Mesodermal cell (in vitro differentiated cells): ENCODE results near the gene TDRD9.

Experiments used
- H3K27ac ChIP-seq: 2 replicates; pipeline ENCODE4 v1.7.0; 2013; ENCODE audit warnings: mild to moderate bottlenecking, low read depth, low read length, moderate library complexity; ENCODE audit not compliant: severe bottlenecking
- H3K36me3 ChIP-seq: 2 replicates; pipeline ENCODE4 v1.7.1; 2013; ENCODE audit warnings: mild to moderate bottlenecking, low read length, moderate library complexity; ENCODE audit not compliant: control insufficient read depth, insufficient read depth
- H3K4me1 ChIP-seq: one replicate; pipeline ENCODE4 v1.7.1; 2013; ENCODE audit warnings: mild to moderate bottlenecking, low read length; ENCODE audit not compliant: insufficient read depth, control insufficient read depth, poor library complexity, severe bottlenecking
- H3K4me3 ChIP-seq: 2 replicates; pipeline ENCODE4 v1.7.0; 2013; ENCODE audit warnings: low read length, control low read depth, mild to moderate bottlenecking; ENCODE audit not compliant: insufficient read depth, poor library complexity, severe bottlenecking; ENCODE audit errors: extremely low read depth
- H3K9me3 ChIP-seq: 2 replicates; pipeline ENCODE4 v1.7.1; 2013; ENCODE audit warnings: mild to moderate bottlenecking, low read length, moderate library complexity; ENCODE audit not compliant: control insufficient read depth
- WGBS, 2 experiments: methylation state at CpG; one replicate each; pipeline ENCODE4 v1.1.5; 2013; ENCODE audit warnings: missing lambda C conversion rate in 2 of 2; ENCODE audit not compliant: insufficient coverage in 2 of 2; 5-methylcytosine and 5-hydroxymethylcytosine counted together

The TDRD9 gene

GRCh38 chr14:104031384-104031783 lies 103.1 kb downstream of the TDRD9 start:
- Histone ChIP-seq H3K27ac (no peak overlapping the region), H3K4me3 (no peak overlapping the region), H3K36me3 (no peaks in the 10 kb centered on the region), H3K4me1 (no peaks in the 10 kb centered on the region), H3K9me3 (no peaks in the 10 kb centered on the region)
- no CpG with 5 or more reads among the region's 5 CpGs for WGBS, 2 experiments

GRCh38 chr14:104034976-104035699 lies 106.9 kb downstream of the TDRD9 start:
- Histone ChIP-seq H3K27ac (no peak overlapping the region), H3K9me3 (no peaks in the 10 kb centered on the region), H3K4me3 (no peak overlapping the region), H3K4me1 (no peaks in the 10 kb centered on the region), H3K36me3 (no peaks in the 10 kb centered on the region)
- 91 to 92% methylated on average over 11 to 12 of the region's 12 CpGs for WGBS, 2 experiments

GRCh38 chr14:104036212-104036611 lies 108.0 kb downstream of the TDRD9 start:
- Histone ChIP-seq H3K4me1 (no peaks in the 10 kb centered on the region), H3K9me3 (no peaks in the 10 kb centered on the region), H3K27ac (no peak overlapping the region), H3K36me3 (no peaks in the 10 kb centered on the region), H3K4me3 (no peak overlapping the region)
- WGBS, 2 experiments, result 87 to 90% methylated on average over 5 of the region's 7 CpGs

DNA sequence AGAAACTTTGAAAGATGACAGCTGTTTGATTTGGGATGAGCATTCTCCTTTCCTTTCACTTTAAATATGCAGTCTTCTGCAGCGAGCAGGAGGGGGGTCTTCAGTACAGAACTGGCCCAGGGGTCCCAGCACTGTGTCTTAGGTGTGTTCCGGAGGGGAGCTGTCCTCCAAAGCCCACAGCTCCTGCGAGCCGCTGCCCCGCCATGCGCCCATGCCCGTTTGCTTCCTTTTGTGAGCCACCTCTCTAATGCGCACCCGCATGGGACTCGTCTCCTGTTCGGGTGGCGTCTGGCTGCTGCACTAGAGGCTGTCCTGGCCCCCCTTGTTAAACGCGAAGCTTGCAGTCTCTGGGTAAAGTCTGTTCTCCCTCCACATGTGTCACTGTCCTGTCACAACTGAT lies 108.8 kb downstream of the TDRD9 start:
- Histone ChIP-seq H3K27ac (no peak overlapping the region), H3K4me1 (no peaks in the 10 kb centered on the region), H3K4me3 (no peak overlapping the region), H3K9me3 (no peaks in the 10 kb centered on the region), H3K36me3 (no peaks in the 10 kb centered on the region)
- 85 to 86% methylated on average over 10 to 12 of the region's 14 CpGs for WGBS, 2 experiments

DNA sequence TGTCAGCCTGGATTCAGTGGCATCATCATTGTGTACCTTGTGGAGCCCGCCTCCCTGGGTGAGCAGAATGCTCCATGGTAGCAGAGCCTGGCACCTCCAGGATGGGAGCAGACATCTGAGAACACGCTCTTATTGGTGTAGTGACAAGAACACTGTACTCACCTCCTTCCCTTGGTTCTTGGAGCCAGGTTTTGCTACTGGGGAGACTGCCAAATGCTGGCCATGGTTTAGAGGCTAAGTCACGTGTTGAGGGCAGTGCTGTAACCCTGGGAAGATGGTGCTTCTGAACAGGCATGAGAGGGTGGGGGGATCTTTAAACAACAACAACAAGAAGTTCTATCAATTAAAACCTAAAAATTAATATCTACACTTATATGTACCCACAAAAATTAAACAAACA lies 109.6 kb downstream of the TDRD9 start:
- Histone ChIP-seq H3K4me1 (no peaks in the 10 kb centered on the region), H3K4me3 (no peak overlapping the region), H3K9me3 (no peaks in the 10 kb centered on the region), H3K27ac (no peak overlapping the region), H3K36me3 (no peaks in the 10 kb centered on the region)
- 80 to 100% methylated on average over 1 of the region's 3 CpGs for WGBS, 2 experiments

DNA sequence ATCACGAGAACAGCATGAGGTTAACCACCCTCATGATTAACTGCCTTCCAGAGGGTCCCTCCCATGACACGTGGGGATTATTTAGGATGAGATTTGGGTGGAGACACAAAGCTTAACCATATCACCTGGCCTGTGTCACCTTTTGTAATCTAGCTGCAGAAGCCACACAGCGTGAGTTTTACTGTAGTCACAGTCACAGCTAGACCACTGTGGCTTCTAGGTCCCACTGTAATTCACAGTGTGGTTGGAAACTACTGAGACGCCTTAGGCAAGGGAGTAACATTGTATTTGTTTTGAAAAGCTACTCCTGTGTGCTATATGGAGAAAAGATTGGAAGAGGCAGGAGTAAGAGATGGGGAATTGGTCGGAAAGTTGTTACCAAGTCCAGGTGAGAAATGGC lies 111.0 kb downstream of the TDRD9 start:
- WGBS, 2 experiments, result 92 to 98% methylated on average over 3 of the region's 5 CpGs
- Histone ChIP-seq H3K4me3 (no peak overlapping the region), H3K36me3 (no peaks in the 10 kb centered on the region), H3K9me3 (no peaks in the 10 kb centered on the region), H3K4me1 (no peaks in the 10 kb centered on the region), H3K27ac (no peak overlapping the region)

DNA sequence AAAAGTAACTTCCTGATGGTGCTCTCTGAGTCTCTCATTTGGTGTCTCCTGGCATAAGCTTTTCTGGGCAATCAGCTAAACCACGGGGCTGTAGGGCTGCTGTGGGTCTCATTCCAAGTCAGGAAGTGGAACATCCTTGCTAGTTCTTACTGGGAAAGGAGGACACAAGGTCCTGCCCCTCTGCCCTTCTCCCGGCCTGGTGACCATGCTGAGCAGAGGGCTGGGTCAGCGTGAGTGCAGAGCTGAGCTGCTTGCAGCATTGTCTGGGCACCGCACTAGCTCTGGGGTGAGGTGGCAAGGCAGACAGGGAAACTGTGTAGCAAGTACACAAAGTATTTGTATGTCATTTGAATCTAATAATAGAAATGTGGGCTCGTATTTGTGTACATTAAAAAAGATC lies 112.3 kb downstream of the TDRD9 start:
- 35 to 59% methylated on average over 4 of the region's 5 CpGs for WGBS, 2 experiments
- Histone ChIP-seq H3K4me3 (no peak overlapping the region), H3K4me1 (no peaks in the 10 kb centered on the region), H3K27ac (no peak overlapping the region), H3K36me3 (no peaks in the 10 kb centered on the region), H3K9me3 (no peaks in the 10 kb centered on the region)

DNA sequence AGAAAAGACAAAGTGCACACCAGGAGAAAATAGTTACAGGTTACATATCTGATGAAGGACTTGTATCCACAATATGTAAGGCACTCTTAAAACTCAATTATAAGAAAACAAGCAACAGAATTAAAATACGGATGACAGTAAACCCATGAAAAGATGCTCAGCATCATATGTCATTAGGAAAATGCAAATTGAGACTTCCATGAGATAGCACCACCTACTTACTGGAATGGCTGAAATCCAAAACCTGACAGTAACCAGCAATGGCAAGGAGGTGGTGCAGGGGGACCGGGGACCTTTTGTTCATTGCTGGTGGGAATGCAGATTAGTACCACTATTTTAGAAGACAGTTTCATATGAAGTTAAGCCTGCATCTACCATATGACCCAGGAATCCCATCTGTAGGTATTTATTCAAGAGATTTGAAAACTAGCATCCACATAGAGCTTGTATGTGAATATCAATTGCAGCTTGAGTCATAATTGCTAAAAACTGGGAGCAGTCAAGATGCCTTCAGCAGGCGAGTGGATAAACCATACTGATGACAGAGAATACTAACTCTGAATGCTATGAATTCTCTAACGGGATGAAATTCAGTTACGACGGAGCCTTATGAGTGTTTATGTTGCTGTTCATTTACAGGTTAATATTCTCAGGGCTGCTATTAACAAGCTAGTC lies 113.3 kb downstream of the TDRD9 start:
- 97 to 98% methylated on average over 4 to 5 of the region's 6 CpGs for WGBS, 2 experiments
- Histone ChIP-seq H3K36me3 (no peaks in the 10 kb centered on the region), H3K4me1 (no peaks in the 10 kb centered on the region), H3K27ac (no peak overlapping the region), H3K9me3 (no peaks in the 10 kb centered on the region), H3K4me3 (no peak overlapping the region)

- no peak overlapping the region for H3K27ac ChIP-seq
- H3K4me3 ChIP-seq, result no peak overlapping the region
- no peaks in the 10 kb centered on the region for H3K4me1 ChIP-seq
- no peaks in the 10 kb centered on the region for H3K36me3 ChIP-seq
- 96 to 98% methylated on average over 4 to 5 of the region's 6 CpGs for WGBS, 2 experiments
- no peaks in the 10 kb centered on the region for H3K9me3 ChIP-seq
These were observed 115.8 kb downstream of the TDRD9 start for GRCh38 chr14:104044016-104044415.

DNA sequence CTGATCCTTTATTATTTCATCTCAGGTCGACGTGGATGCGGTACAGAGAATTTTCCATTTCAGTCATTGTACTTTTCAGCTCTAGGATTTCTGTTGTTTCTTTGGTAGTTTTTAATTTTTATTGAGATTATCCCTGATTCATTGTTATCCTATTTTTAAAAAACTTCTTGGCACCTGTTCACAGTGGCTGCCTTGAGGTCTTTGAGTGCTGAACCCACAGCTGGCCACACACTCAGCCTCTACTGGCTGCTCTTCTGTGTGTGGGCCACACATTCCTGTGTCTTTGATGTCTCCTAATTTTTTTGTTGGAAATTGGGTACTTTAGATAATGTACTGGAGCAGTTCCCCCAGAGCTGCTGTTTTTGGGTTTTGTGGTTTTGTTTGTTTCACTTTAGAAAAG lies 119.5 kb downstream of the TDRD9 start:
- H3K27ac ChIP-seq, result no peak overlapping the region
- no peaks in the 10 kb centered on the region for H3K4me1 ChIP-seq
- WGBS, 2 experiments, result no CpG with 5 or more reads among the region's 3 CpGs
- H3K36me3 ChIP-seq, result no peaks in the 10 kb centered on the region
- no peaks in the 10 kb centered on the region for H3K9me3 ChIP-seq
- no peak overlapping the region for H3K4me3 ChIP-seq
